GM23338 (cell line): Measurements from ENCODE around the gene GPC6. TPM values are rescaled to one million over a fixed set of nuclear protein-coding genes. Genes with fewer than 3 reads are reported as not detected.

Experiments used
- ATAC-seq: fragments of 200-7000 bp; cut with Tn5 transposase; 3 replicates; pipeline ENCODE4 v1.9.1; 2020
- DNase-seq: peaks from one replicate; pipeline ENCODE4 v3.0.0-alpha.2; 2015; ENCODE audit warnings: low spot score
- H2AFZ ChIP-seq: fragments of 200-600 bp; sonication (generic); 2 replicates; pipeline ENCODE4 v1.8.0; 2016; ENCODE audit warnings: antibody characterized with exemption, mild to moderate bottlenecking, moderate library complexity
- H3F3A ChIP-seq: fragments of 200-600 bp; sonication (generic); replicated peaks from 2 replicates; pipeline ENCODE4 v1.8.0; 2017; ENCODE audit warnings: antibody characterized with exemption, mixed run types, low read depth
- H3K27ac ChIP-seq: fragments of 200-600 bp; sonication (generic); 2 replicates; pipeline ENCODE4 v1.6.1; 2016; ENCODE audit warnings: low read depth
- H3K27me3 ChIP-seq: fragments of 200-600 bp; sonication (generic); 2 replicates; pipeline ENCODE4 v1.8.0; 2016; ENCODE audit warnings: mild to moderate bottlenecking, mixed run types, moderate library complexity; ENCODE audit not compliant: insufficient read depth
- H3K36me3 ChIP-seq: fragments of 200-600 bp; sonication (generic); 2 replicates; pipeline ENCODE4 v1.8.0; 2016; ENCODE audit warnings: mild to moderate bottlenecking; ENCODE audit not compliant: insufficient read depth
- H3K4me1 ChIP-seq: fragments of 200-600 bp; sonication (generic); 2 replicates; pipeline ENCODE4 v1.8.0; 2016; ENCODE audit warnings: mild to moderate bottlenecking, moderate library complexity; ENCODE audit not compliant: insufficient read depth
- H3K4me2 ChIP-seq: fragments of 200-600 bp; sonication (generic); 2 replicates; pipeline ENCODE4 v1.7.1; 2017; ENCODE audit warnings: mixed run types
- H3K4me3 ChIP-seq: fragments of 200-600 bp; sonication (generic); 2 replicates; pipeline ENCODE4 v1.6.1; 2016; ENCODE audit warnings: mixed run types
- H3K79me2 ChIP-seq: fragments of 200-600 bp; sonication (generic); replicated peaks from 2 replicates; pipeline ENCODE4 v1.8.0; 2017; ENCODE audit warnings: mild to moderate bottlenecking; ENCODE audit not compliant: insufficient read depth
- H3K9me2 ChIP-seq: fragments of 200-600 bp; sonication (generic); 2 replicates; pipeline ENCODE4 v1.8.0; 2017; ENCODE audit not compliant: insufficient read depth
- H4K20me1 ChIP-seq: fragments of 200-600 bp; sonication (generic); replicated peaks from 2 replicates; pipeline ENCODE4 v1.8.0; 2017; ENCODE audit warnings: mild to moderate bottlenecking; ENCODE audit not compliant: insufficient read depth
- H3K27ac Mint-ChIP-seq: 2 replicates; pipeline ENCODE4 v1.8.0; 2020; ENCODE audit warnings: inconsistent platforms, mild to moderate bottlenecking, moderate library complexity, mixed read lengths
- H3K27me3 Mint-ChIP-seq: 3 replicates; pipeline ENCODE4 v1.8.0; 2022; ENCODE audit warnings: low read depth, mild to moderate bottlenecking, moderate library complexity, mixed read lengths, inconsistent platforms; ENCODE audit not compliant: insufficient read depth, poor library complexity
- H3K36me3 Mint-ChIP-seq: 3 replicates; pipeline ENCODE4 v1.8.0; 2021; ENCODE audit warnings: low read depth, mild to moderate bottlenecking, inconsistent platforms, moderate library complexity, mixed read lengths
- H3K4me1 Mint-ChIP-seq: 3 replicates; pipeline ENCODE4 v1.8.0; 2020; ENCODE audit warnings: mild to moderate bottlenecking, inconsistent platforms, mixed read lengths
- H3K4me3 Mint-ChIP-seq: 3 replicates; pipeline ENCODE4 v1.8.0; 2021; ENCODE audit warnings: moderate library complexity, mild to moderate bottlenecking, inconsistent platforms, mixed read lengths
- H3K9me3 Mint-ChIP-seq: 3 replicates; pipeline ENCODE4 v1.8.0; 2020; ENCODE audit warnings: moderate library complexity, mild to moderate bottlenecking, inconsistent platforms, mixed read lengths
- CREB1 ChIP-seq: fragments of 250-450 bp; sonication (Bioruptor Pico); IDR thresholded peaks from 2 replicates; pipeline ENCODE4 v1.5.0; 2020; ENCODE audit warnings: low read depth, mild to moderate bottlenecking, moderate library complexity
- CTCF ChIP-seq, 2 experiments: fragments of 200-600 bp in 1 of 2; sonication (generic) in 1 of 2; conservative IDR thresholded peaks; 2 replicates each; pipeline versions ENCODE4 v1.5.1 to v1.6.1; 2016 to 2017; ENCODE audit warnings: antibody characterized with exemption in 2 of 2, low read depth in 2 of 2, mild to moderate bottlenecking in 2 of 2, moderate library complexity in 1 of 2
- EZH2 ChIP-seq: fragments of 200-600 bp; sonication (generic); IDR thresholded peaks from one replicate; pipeline ENCODE4 v1.8.0; 2017; ENCODE audit warnings: antibody characterized with exemption, mild to moderate bottlenecking, low read depth; ENCODE audit not compliant: unreplicated experiment
- NANOG ChIP-seq: IDR thresholded peaks from 2 replicates; pipeline ENCODE4 v1.6.1; 2016; ENCODE audit warnings: antibody characterized with exemption, borderline replicate concordance
- REST ChIP-seq: IDR thresholded peaks from one replicate; pipeline ENCODE4 v1.6.1; 2018; ENCODE audit warnings: antibody characterized with exemption; ENCODE audit not compliant: unreplicated experiment
- ZNF462 ChIP-seq: fragments of 250-450 bp; sonication (Bioruptor Pico); IDR thresholded peaks from 2 replicates; pipeline ENCODE4 v1.5.0; 2020; ENCODE audit warnings: mild to moderate bottlenecking, moderate library complexity
- polyA plus RNA-seq: library from polyadenylated mRNA; unstranded; fragments of >200 nt; fragmentation: Nextera tagmentation; extraction: Ambion mirVana; gene quantifications from 2 replicates; pipeline ENCODE4 v1.2.1, GENCODE V29; 2016
- total RNA-seq: library from RNA; depleted of rRNA; stranded (reverse); fragments of >200 nt; shearing (Covaris generic); gene quantifications from 2 replicates; pipeline ENCODE4 v1.2.3, GENCODE V29; 2014
- TF ChIP-seq, protein P1 (sequence below): IDR thresholded peaks from 2 replicates; pipeline ENCODE4 v1.6.1; 2016; ENCODE audit warnings: antibody characterized with exemption

GPC6 gene
- total and polyA plus RNA-seq, 2 experiments from 2014 or later: 6.4 to 28.6 TPM

DNA sequence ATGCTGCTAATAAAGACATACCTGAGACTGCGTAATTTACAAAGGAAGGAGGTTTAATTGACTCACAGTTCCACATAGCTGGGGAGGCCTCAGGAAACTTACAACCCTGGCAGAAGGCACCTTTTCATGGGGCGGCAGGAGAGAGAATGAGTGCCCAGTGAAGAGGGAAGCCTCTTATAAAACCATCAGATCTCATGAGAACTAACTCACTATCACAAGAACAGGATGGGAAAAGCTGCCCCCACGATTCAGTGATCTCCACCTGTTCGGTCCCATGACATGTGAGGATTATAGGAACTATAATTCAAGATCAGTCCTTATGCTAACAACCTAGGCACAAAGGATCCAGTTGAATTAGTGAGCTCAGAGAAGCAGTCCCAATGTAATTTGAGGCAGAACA is 59.4 kb downstream of the GPC6 start:
- TF ChIP-seq, protein P1, sequence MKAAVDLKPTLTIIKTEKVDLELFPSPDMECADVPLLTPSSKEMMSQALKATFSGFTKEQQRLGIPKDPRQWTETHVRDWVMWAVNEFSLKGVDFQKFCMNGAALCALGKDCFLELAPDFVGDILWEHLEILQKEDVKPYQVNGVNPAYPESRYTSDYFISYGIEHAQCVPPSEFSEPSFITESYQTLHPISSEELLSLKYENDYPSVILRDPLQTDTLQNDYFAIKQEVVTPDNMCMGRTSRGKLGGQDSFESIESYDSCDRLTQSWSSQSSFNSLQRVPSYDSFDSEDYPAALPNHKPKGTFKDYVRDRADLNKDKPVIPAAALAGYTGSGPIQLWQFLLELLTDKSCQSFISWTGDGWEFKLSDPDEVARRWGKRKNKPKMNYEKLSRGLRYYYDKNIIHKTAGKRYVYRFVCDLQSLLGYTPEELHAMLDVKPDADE: no peak
- TF ChIP-seq CREB1 (CRISPR knock-in tag) (no peak), EZH2 (no peak)
- peaks cover 3% of the 10 kb centered on the region; the same call in 1 of the 3 replicates for H3K36me3 Mint-ChIP-seq
- no peak overlapping the region for H3K27ac Mint-ChIP-seq
- Histone ChIP-seq H3K36me3 (no peaks in the 10 kb centered on the region), H3K27me3 (no peaks in the 10 kb centered on the region), H3K4me3 (no peak overlapping the region), H3K4me1 (peaks cover 10% of the 10 kb centered on the region; the same call in 1 of the 2 replicates), H3K9me2 (no peaks in the 10 kb centered on the region), H4K20me1 (no peaks in the 10 kb centered on the region), H3K27ac (no peak overlapping the region), H2AFZ (no peak overlapping the region), H3K4me2 (no peak overlapping the region), H3F3A (no peaks in the 10 kb centered on the region), H3K79me2 (peaks cover 30% of the 10 kb centered on the region)
- ATAC-seq (no peak; the same call in 2 of the 3 replicates), DNase-seq (no peak)
- H3K27me3 Mint-ChIP-seq: peaks cover 1% of the 10 kb centered on the region
- no peak overlapping the region for H3K4me3 Mint-ChIP-seq
- no peaks in the 10 kb centered on the region for H3K9me3 Mint-ChIP-seq
- peaks cover 30% of the 10 kb centered on the region for H3K4me1 Mint-ChIP-seq

- H3K27me3 ChIP-seq: no peaks in the 10 kb centered on the region
- Mint-ChIP-seq H3K4me3 (no peak overlapping the region), H3K4me1 (peaks cover 28% of the 10 kb centered on the region), H3K36me3 (no peaks in the 10 kb centered on the region), H3K27ac (no peak overlapping the region), H3K27me3 (peaks cover 1% of the 10 kb centered on the region), H3K9me3 (no peaks in the 10 kb centered on the region)
- no peak overlapping the region for H2AFZ ChIP-seq
- no peaks in the 10 kb centered on the region for H3K9me2 ChIP-seq
- H3K36me3 ChIP-seq: no peaks in the 10 kb centered on the region
- H4K20me1 ChIP-seq: no peaks in the 10 kb centered on the region
- H3K27ac ChIP-seq: no peak overlapping the region
- no peak for DNase-seq
- H3K4me1 ChIP-seq: no peaks in the 10 kb centered on the region
- no peak for ATAC-seq
- peaks cover 29% of the 10 kb centered on the region for H3K79me2 ChIP-seq
- H3K4me3 ChIP-seq: no peak overlapping the region
- no peak overlapping the region for H3K4me2 ChIP-seq
- no peaks in the 10 kb centered on the region for H3F3A ChIP-seq
- TF ChIP-seq, protein P1: no peak
- no peak for TF ChIP-seq REST
- TF ChIP-seq CTCF (conservative IDR thresholded peaks at IDR 0.05; ENCODE audit: low read depth in 2 of 2): no peak
- no peak for TF ChIP-seq ZNF462 (CRISPR knock-in tag)
- no peak for TF ChIP-seq NANOG
Observed at GRCh38 chr13:93289053-93289452, 62.4 kb downstream of the GPC6 start.
